GM19328 (cell line): Measurements from ENCODE around the gene PCDH15.

ENCODE experiments used
- ATAC-seq: cut with Tn5 transposase; IDR thresholded peaks from one replicate; pipeline ENCODE4 v1.9.1; 2021; ENCODE audit warnings: mild to moderate bottlenecking, moderate library complexity; ENCODE audit not compliant: unreplicated experiment

Gene PCDH15

DNA sequence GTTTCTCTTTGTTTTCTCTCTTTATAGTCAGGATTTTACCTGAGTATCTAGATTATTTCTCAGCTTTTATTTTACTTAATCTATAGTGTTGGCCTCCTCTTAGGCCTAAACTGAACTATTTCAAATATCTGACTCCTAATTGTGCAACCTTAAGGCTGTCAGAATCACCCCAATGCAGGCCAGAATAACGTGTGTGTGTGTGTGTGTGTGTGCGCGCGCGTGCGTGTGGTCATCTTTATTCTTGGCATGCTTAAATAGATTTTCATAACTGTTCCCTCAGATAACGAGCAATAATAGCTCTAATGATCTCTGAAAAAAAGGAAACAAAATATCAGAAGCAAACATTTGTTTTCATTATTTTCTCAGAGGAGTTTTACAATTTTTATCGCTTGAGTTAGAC is 92.4 kb downstream of the PCDH15 start:
- no peak for ATAC-seq

GRCh38 chr10:54708021-54708420 is 93.0 kb downstream of the PCDH15 start:
- no peak for ATAC-seq

DNA sequence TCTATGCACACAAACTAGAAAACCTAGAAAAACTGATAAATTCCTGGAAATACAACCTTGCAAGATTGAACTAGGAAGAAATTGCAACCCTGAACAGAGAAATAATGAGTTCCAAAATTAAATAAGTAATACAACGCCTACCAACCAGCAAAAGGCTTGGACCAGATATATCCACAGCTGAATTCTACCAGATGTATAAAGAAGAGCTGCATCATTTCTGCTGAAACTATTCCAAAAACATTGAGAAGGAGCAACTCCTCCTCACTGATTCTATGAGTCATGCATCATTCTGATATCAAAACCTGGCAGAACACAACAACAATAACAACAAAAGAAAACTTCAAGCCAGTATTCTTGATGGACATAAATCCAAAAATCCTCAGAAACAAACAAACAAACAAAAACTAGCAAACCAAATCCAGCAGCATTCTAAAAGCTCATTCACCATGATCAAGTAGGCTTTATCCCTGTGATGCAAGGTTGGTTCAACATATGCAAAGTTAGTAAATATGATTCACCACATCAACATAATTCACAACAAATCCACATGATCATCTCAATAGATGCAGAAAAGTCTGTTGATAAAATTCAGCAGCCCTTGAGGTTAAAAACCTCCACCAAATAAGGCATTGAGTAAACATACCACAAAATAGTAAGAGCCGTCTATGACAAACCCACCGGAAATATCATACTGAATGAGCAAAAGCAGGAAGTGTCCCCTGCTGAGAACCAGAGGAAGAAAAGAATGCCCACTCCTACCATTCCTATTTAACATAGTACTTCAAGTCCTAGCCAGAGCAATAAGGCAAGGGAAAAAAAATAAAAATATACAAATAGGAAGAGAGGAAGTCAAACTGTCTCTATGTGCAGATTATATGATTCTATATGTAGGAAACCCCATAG is 98.2 kb downstream of the PCDH15 start:
- ATAC-seq: no peak

DNA sequence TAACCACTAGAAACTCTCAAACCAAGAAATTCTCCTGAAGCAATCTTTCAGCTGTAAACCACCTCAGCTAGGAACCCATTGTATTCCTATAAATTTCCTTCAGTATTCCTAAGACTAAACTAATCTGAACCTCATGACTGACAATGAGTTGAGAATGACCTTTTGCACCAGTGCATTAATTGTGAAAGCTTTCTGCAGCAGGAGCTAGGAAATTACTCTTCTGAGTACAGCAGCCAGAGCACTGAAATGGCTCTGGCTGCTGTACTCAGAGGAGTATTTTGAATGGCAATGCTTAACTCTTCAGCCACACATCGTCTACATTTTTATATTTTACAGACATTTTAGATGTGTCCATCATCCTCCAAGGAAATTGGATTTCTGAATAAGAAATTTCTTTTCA is 109.7 kb downstream of the PCDH15 start:
- ATAC-seq: no peak

- ATAC-seq: no peak
Measured at GRCh38 chr10:54682554-54682953, 118.5 kb downstream of the PCDH15 start.

DNA sequence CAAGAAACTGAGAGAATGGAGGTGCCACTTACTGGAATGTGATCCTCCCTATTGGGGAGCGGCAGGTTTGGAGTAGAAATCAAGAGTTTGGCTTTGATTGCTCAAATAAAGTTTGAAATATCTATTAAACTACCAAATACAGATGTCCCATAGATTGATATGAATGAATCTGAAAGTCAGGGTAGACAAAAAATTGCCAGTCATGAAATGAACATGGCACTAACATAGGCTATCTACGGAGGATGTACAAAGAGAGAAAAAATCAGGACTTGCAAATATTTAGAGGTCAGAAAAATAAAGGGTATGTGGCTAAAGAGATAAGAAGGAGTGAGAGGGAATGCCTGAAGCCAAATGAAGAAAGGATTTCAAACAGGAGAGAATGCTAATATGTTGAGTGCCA is 119.9 kb downstream of the PCDH15 start:
- no peak for ATAC-seq

- no peak for ATAC-seq
Measured at GRCh38 chr10:54667136-54667535, 133.9 kb downstream of the PCDH15 start.

GRCh38 chr10:54666192-54666591 is 134.8 kb downstream of the PCDH15 start:
- ATAC-seq: no peak

- no peak for ATAC-seq
Measured at GRCh38 chr10:54665095-54665494, 135.9 kb downstream of the PCDH15 start.

DNA sequence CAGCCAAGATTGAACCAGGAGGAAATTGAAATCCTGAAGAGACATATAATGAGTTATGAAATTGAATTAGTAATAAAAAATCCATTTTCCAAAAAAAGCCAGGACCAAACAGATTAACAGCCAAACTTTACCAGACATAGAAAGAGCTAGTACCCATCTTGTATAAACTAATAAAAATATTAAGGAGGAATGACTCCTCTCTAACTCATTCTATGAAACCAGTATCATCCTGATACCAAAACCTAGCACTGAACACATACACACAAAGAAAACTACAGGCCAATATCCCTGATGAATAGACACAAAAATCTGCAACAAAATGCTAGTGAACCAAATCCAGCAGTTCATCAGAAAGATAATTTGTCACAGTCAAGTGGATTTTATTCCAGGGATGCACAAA is 140.6 kb downstream of the PCDH15 start:
- no peak for ATAC-seq

- ATAC-seq: no peak
Measured at GRCh38 chr10:54656643-54657042, 144.4 kb downstream of the PCDH15 start.

- no peak for ATAC-seq
Measured at GRCh38 chr10:54653518-54653917, 147.5 kb downstream of the PCDH15 start.

DNA sequence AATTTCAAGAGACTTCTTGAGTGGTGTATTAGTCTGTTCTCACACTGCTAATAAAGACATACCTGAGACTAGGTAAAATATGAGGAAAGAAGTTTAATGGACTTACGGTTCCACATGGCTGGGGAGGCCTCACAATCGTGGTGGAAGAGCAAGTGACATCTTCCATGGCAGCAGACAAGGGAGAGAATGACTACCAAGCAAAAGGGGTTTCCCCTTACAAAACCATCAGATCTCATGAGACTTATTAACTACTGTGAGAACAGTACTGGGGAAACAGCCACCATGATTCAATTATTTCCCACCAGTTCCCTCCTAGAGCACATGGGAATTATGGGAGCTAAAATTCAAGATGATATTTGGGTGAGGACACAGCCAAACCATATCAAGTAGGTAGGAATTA is 150.5 kb downstream of the PCDH15 start:
- ATAC-seq: no peak

- ATAC-seq: no peak
Measured at GRCh38 chr10:54622017-54622416, 179.0 kb downstream of the PCDH15 start.

GRCh38 chr10:54620352-54620751 is 180.7 kb downstream of the PCDH15 start:
- ATAC-seq: no peak

GRCh38 chr10:54614072-54614471 is 187.0 kb downstream of the PCDH15 start:
- no peak for ATAC-seq

GRCh38 chr10:54613162-54613561 is 187.9 kb downstream of the PCDH15 start:
- ATAC-seq: no peak

DNA sequence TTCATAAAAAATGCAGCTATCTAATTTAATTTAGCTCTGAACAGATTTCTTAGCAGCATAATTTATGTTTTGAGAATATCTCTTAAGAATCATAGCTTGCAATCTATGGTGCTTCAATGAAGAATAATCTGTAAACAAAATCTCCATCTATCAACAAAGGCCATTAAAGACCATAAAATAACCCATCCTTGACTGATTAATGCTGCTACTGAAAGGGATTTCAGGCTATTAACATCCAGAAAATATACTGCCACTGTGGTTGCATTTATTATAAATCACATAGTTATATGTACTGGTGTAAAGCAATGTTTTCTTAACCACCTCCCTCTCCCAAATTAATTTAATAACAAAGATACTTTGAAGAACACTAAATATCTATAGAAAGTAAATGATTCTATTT is 191.6 kb downstream of the PCDH15 start:
- ATAC-seq: no peak

GRCh38 chr10:54607983-54608382 is 193.0 kb downstream of the PCDH15 start:
- no peak for ATAC-seq

DNA sequence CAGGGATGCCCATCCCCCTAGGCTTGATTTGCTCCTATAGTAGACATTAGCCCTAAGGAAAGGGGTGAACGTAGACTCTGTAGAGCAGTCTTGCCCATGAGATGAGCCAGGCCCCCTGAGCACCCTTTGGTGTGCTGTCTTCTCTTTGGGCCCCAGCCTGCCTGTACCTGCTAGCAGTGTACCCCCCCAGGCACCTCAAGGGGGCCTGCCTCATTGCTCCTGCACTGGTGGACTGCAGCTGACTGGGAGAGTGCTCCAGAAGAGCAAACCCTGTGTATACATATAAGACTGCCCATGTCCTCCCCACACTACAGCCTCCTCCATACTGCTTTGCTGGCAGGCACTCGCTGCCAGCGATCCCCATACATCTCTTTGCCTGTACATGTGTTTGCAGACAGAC is 206.7 kb downstream of the PCDH15 start:
- ATAC-seq: no peak

DNA sequence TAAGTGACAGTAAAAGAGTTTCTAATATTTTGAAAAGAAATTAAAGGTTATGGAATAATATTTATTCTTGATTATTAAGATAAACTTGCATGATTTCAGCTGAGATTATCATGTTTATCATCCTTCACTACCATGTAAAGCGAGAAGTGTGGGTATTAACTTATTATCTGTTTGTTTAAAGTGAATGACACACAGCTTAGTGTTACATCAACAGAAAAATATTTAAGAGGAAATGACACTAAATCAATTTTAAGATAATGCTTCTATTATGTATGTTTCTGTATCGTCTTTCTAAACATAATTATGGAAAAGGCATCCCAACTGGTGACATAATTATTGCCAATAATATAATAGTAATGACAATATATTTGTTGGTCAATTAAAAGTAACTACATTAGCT is 213.1 kb downstream of the PCDH15 start:
- no peak for ATAC-seq

DNA sequence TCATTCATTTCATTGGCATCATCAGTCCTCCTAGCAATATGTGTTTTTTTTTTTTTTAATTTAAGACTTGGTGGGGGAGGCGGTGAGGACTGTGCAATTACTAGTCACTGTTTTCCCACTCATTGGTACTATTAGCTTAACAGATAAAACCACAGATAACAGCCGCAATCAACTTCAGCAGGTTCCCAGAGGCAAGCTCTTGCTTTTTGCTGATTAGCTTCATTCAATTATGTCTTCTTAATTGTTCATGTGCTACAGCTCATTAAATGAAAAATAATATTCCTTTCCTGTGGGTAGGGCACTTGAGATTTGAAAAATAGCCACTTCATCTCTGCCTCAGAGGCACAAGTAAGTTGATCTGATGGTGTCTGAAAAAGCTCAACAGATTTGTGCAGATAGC is 215.5 kb downstream of the PCDH15 start:
- ATAC-seq: no peak

DNA sequence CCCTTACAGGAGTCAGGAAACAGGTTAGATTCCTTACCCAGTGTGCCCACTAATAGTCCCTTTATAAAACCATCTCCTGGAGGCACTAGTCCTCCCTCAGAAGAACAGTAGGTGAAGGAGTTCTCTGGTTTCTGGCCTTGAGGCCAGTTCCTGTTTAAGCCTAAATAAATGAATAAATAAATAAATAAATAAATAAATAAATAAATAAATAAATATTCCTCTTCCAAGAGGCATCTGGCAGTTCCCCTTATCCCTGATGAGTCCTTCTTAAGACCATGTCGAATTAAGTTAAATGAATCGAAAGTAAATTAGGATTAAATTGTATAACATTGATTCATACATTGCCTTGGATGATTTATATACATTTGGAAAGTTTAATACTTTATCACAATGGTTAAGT is 223.3 kb downstream of the PCDH15 start:
- no peak for ATAC-seq
